NOMO-1 treated with DMSO at 0.1 percent for 48 hours (cell line): ENCODE measurements around the gene MXRA8.

Experiments
- DNase-seq: peaks from one replicate; lab custom pipeline; 2025; ENCODE audit not compliant: unreplicated experiment; lab: John Stamatoyannopoulos, UW

The MXRA8 gene

GRCh38 chr1:1336931-1337792, 21.2 kb downstream of the MXRA8 start:
- no peak for DNase-seq

- DNase-seq: no peak
Observed at GRCh38 chr1:1336446-1336845, 21.9 kb downstream of the MXRA8 start.

GRCh38 chr1:1335792-1336248, 22.5 kb downstream of the MXRA8 start:
- DNase-seq: no peak

- no peak for DNase-seq
Observed at GRCh38 chr1:1335283-1335682, 23.1 kb downstream of the MXRA8 start.

GRCh38 chr1:1334835-1335234, 23.5 kb downstream of the MXRA8 start:
- no peak for DNase-seq

GRCh38 chr1:1333551-1334241, 24.7 kb downstream of the MXRA8 start:
- DNase-seq: no peak

- DNase-seq: no peak
Observed at GRCh38 chr1:1332774-1333480, 25.4 kb downstream of the MXRA8 start.

GRCh38 chr1:1332031-1332755, 26.2 kb downstream of the MXRA8 start:
- DNase-seq: no peak

GRCh38 chr1:1331068-1331965, 27.0 kb downstream of the MXRA8 start, which contains the start of gene TAS1R3:
Gene TAS1R3, plus strand, starts transcription at chr1:1331280. Its CDS starts 66 bp downstream, at chr1:1331346.
- DNase-seq: no peak

GRCh38 chr1:1330366-1331067, 27.8 kb downstream of the MXRA8 start:
- no peak for DNase-seq

- DNase-seq: no peak
Observed at GRCh38 chr1:1329304-1330210, 28.8 kb downstream of the MXRA8 start.

GRCh38 chr1:1328254-1328653, 30.1 kb downstream of the MXRA8 start:
- DNase-seq: no peak

- no peak for DNase-seq
Observed at GRCh38 chr1:1327291-1327690, 31.1 kb downstream of the MXRA8 start.

GRCh38 chr1:1326075-1326605, 32.2 kb downstream of the MXRA8 start:
- DNase-seq: no peak

GRCh38 chr1:1325288-1326074, 32.9 kb downstream of the MXRA8 start:
- DNase-seq: no peak

- peak; percentile 84 for DNase-seq
Observed at GRCh38 chr1:1324524-1325287, 33.6 kb downstream of the MXRA8 start, which contains the start of the genes CPTP and INTS11. Gene CPTP, plus strand, starts transcription at chr1:1324802. Its CDS starts 2,109 bp downstream, at chr1:1326911. Gene INTS11, minus strand, starts transcription at chr1:1324660. Its CDS starts 52 bp downstream, at chr1:1324608.
